HEK293 (cell line): ENCODE data around the gene NASP.

ENCODE experiments used
- AEBP2 ChIP-seq: fragments of 450-650 bp; formaldehyde crosslinking; IDR thresholded peaks from 2 replicates; pipeline ENCODE4 v1.5.1; 2016; ENCODE audit warnings: missing biosample characterization, missing genetic modification characterization, borderline replicate concordance
- CTCF ChIP-seq: fragments of 450-650 bp; formaldehyde crosslinking; IDR thresholded peaks from 2 replicates; pipeline ENCODE4 v1.5.1; 2016; ENCODE audit warnings: missing biosample characterization, missing genetic modification characterization
- PRDM1 ChIP-seq: fragments of 450-650 bp; formaldehyde crosslinking; IDR thresholded peaks from 2 replicates; pipeline ENCODE4; 2016; ENCODE audit warnings: missing biosample characterization, missing genetic modification characterization
- PRDM2 ChIP-seq: fragments of 450-650 bp; formaldehyde crosslinking; IDR thresholded peaks from 2 replicates; pipeline ENCODE4 v1.5.1; 2016; ENCODE audit warnings: missing biosample characterization, missing genetic modification characterization, borderline replicate concordance
- PRDM6 ChIP-seq: fragments of 450-650 bp; formaldehyde crosslinking; IDR thresholded peaks from 2 replicates; pipeline ENCODE4 v1.5.1; 2017; ENCODE audit warnings: missing biosample characterization, missing genetic modification characterization
- ZBTB1 ChIP-seq: fragments of 450-650 bp; formaldehyde crosslinking; IDR thresholded peaks from 2 replicates; pipeline ENCODE4 v1.5.1; 2016; ENCODE audit warnings: missing biosample characterization, missing genetic modification characterization
- ZBTB10 ChIP-seq: fragments of 450-650 bp; formaldehyde crosslinking; IDR thresholded peaks from 2 replicates; pipeline ENCODE4 v1.5.1; 2016; ENCODE audit warnings: missing biosample characterization, missing genetic modification characterization
- ZBTB8A ChIP-seq: fragments of 450-650 bp; formaldehyde crosslinking; IDR thresholded peaks from 2 replicates; pipeline ENCODE4 v1.5.1; 2016; ENCODE audit warnings: missing biosample characterization, missing genetic modification characterization
- ZNF155 ChIP-seq: fragments of 450-650 bp; formaldehyde crosslinking; IDR thresholded peaks from 2 replicates; pipeline ENCODE4 v1.5.1; 2016; ENCODE audit warnings: missing biosample characterization, missing genetic modification characterization
- ZNF169 ChIP-seq: fragments of 450-650 bp; formaldehyde crosslinking; IDR thresholded peaks from 2 replicates; pipeline ENCODE4 v1.5.1; 2016; ENCODE audit warnings: missing biosample characterization, missing genetic modification characterization
- ZNF24 ChIP-seq: fragments of 450-650 bp; formaldehyde crosslinking; IDR thresholded peaks from 2 replicates; pipeline ENCODE4 v1.5.1; 2016; ENCODE audit warnings: missing biosample characterization, missing genetic modification characterization
- ZNF350 ChIP-seq: fragments of 450-650 bp; formaldehyde crosslinking; IDR thresholded peaks from 2 replicates; pipeline ENCODE4 v1.5.0; 2017; ENCODE audit warnings: missing biosample characterization, mild to moderate bottlenecking, missing genetic modification characterization
- ZNF362 ChIP-seq: fragments of 450-650 bp; formaldehyde crosslinking; IDR thresholded peaks from 2 replicates; pipeline ENCODE4 v1.5.1; 2016; ENCODE audit warnings: missing biosample characterization, missing genetic modification characterization
- ZNF426 ChIP-seq: fragments of 450-650 bp; formaldehyde crosslinking; IDR thresholded peaks from 2 replicates; pipeline ENCODE4 v1.5.1; 2017; ENCODE audit warnings: missing biosample characterization, missing genetic modification characterization, mild to moderate bottlenecking, inconsistent platforms, moderate library complexity
- ZNF449 ChIP-seq: fragments of 450-650 bp; formaldehyde crosslinking; IDR thresholded peaks from 2 replicates; pipeline ENCODE4 v1.5.1; 2017; ENCODE audit warnings: missing biosample characterization, mild to moderate bottlenecking, missing genetic modification characterization, moderate library complexity
- ZNF473 ChIP-seq: fragments of 450-650 bp; formaldehyde crosslinking; IDR thresholded peaks from 2 replicates; pipeline ENCODE4 v1.5.1; 2017; ENCODE audit warnings: missing biosample characterization, missing genetic modification characterization
- ZNF488 ChIP-seq: fragments of 450-650 bp; formaldehyde crosslinking; IDR thresholded peaks from 2 replicates; pipeline ENCODE4 v1.5.1; 2016; ENCODE audit warnings: missing biosample characterization, missing genetic modification characterization
- ZNF585B ChIP-seq: fragments of 450-650 bp; formaldehyde crosslinking; IDR thresholded peaks from 2 replicates; pipeline ENCODE4 v1.5.1; 2016; ENCODE audit warnings: missing biosample characterization, missing genetic modification characterization
- ZNF626 ChIP-seq: fragments of 450-650 bp; sonication (Bioruptor Pico); formaldehyde crosslinking; IDR thresholded peaks from 2 replicates; pipeline ENCODE4 v1.5.1; 2018; ENCODE audit warnings: missing biosample characterization, missing genetic modification characterization, inconsistent platforms
- ZNF747 ChIP-seq: fragments of 450-650 bp; formaldehyde crosslinking; IDR thresholded peaks from 2 replicates; pipeline ENCODE4 v1.5.1; 2016; ENCODE audit warnings: missing biosample characterization, missing genetic modification characterization
- ZSCAN16 ChIP-seq: fragments of 450-650 bp; formaldehyde crosslinking; IDR thresholded peaks from 2 replicates; pipeline ENCODE4 v1.5.1; 2016; ENCODE audit warnings: missing biosample characterization, missing genetic modification characterization

Gene NASP

GRCh38 chr1:45583666-45584350, at the start of gene NASP (continued):
- TF ChIP-seq ZBTB10 (0 out of 2 replicates have a peak, but pooled peaks have one; percentile 56), ZBTB1 (tag by site-specific recombination) (no peak), ZNF585B (tag by site-specific recombination) (no peak), ZNF473 (no peak), ZNF449 (tag by site-specific recombination) (no peak; the same call in 1 of the 2 replicates), ZNF169 (tag by site-specific recombination) (no peak), ZNF488 (tag by site-specific recombination) (no peak), ZNF747 (tag by site-specific recombination) (no peak), ZBTB8A (tag by site-specific recombination) (no peak), ZNF626 (tag by site-specific recombination) (no peak), CTCF (tag by site-specific recombination) (no peak; the same call in 1 of the 2 replicates), AEBP2 (tag by site-specific recombination) (no peak), ZNF350 (no peak), PRDM1 (no peak), ZNF362 (tag by site-specific recombination) (no peak), ZNF426 (tag by site-specific recombination) (no peak), ZNF24 (no peak; the same call in none of the 2 replicates), ZNF155 (tag by site-specific recombination) (no peak), PRDM2 (tag by site-specific recombination) (0 out of 2 replicates have a peak, but pooled peaks have one; percentile 53), PRDM6 (tag by site-specific recombination) (no peak), ZSCAN16 (peak; percentile 37; the same call in 1 of the 2 replicates)
